GM18951 (cell line): ENCODE data around the gene COX7A2.

ENCODE experiments used
- POLR2A ChIP-seq: IDR thresholded peaks from 4 replicates; pipeline ENCODE4 v1.6.1; 2011; ENCODE audit warnings: mild to moderate bottlenecking; ENCODE audit not compliant: insufficient read length, insufficient read depth; ENCODE audit errors: extremely low read depth
- in situ Hi-C: fragments of 300-500 bp; cut with MboI; formaldehyde crosslinking; loops from one replicate; pipeline ENCODE4 v1.12.0; 2022; ENCODE audit warnings: low sequenced_read_pairs, mixed read lengths, inconsistent platforms; ENCODE audit not compliant: unreplicated experiment

COX7A2 gene

DNA sequence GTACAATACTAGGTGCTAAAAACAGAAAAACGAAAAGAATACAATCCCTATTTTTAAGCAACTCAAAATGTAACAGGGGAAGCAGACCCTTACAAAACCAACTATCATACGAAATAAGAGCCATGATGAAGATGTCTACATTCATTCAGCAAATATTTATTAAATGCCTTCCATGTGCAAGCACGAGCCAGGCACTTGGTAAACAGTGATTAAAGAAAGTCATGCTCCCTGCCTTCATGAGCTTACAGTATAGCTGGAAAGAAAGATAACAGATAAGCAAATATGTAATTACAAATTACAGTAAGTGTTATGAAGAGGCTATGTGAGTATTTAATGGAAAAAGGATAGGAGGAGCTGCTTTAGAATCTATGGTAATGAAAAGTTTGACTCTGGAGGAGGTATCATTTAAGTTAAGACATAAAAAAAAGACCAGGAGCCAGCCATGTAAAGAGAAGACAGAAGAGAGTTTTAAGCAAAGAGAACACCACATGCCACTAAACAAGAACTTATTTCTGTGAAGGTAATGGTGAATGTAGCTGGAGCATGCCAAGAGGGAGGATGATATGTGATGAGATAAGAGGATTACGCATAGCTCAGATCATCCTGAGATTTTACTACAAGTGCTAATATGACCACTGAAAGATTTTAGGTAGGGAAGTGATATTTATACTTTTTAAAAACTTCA lies 19.3 kb upstream of the COX7A2 start:
- no peak for TF ChIP-seq POLR2A
- in situ Hi-C loops = no loop called here

- in situ Hi-C loops = no loop called here
- TF ChIP-seq POLR2A = no peak
These were observed 17.7 kb upstream of the COX7A2 start for GRCh38 chr6:75261299-75261698.

DNA sequence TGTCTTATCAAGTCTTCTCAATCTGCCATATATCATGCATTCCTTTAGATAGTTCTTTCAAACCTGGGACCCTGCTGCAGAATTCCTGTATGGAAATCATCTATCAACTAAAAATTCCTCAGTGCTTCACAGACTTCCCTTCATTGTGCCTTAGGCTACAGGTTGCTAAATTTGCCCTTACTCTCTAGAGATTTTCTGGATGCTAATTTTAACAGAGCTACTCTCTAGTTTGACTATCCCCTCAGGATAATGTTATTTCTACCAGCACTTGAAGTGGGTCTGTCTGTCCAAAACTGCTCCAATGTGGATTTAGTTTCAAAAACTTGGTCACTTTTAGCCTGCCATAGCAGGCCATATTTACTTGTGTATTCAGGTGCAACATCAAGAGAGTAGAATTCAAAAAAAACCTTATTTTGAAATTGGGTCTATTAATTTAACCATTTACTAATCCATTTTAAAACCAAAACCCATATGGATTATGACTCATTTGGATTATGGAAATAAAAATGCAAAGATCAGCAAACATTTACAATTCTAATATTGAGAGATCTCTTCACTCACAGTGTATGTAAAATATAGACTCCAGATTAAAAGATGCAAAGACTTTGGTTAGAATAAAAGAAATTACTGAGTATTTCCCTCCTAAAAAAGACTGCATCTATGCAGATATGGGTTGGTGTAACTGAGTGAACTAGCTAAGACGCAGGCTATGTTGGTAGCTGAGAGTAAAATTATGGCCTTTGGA lies 13.9 kb upstream of the COX7A2 start:
- TF ChIP-seq POLR2A = no peak
- in situ Hi-C loops = no loop called here

DNA sequence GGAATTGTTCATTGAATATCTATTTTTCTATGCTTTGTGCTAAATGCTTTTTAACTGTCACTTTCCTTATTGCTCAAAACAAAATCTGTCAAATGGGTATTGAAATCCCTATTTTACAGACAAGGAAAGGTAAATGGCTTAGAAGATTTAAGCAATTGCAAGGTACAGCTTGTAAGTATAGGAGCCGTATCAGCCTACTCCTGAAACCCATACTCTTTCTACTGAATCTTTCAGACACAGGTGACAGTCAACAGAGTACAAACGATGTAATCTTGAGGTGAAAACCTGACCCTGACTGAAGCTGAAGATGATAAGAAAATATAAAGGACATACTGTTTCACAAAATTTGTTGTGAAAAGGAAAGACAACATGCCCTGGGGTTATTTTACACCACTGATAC lies 7.0 kb upstream of the COX7A2 start:
- in situ Hi-C loops = no loop called here
- no peak for TF ChIP-seq POLR2A

DNA sequence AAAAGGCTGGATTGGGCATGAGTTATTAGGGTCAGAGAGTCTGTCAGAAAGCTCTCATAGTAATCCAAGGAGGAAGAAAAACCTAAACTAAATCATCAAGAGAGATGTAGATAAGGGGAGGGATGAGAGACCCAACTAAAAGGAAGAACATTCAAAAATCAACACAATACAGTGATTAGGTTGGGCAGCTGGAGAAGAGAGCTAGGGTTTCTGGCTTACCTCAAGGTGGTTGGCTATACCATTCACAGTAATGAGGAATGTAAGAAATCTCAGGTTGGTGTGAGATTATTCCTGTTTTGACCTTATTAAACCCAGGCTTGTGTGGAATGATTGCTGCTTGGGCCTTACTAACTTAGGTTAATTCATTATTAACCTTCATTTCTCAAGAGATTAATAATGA lies 6.2 kb upstream of the COX7A2 start:
- no peak for TF ChIP-seq POLR2A
- in situ Hi-C loops = no loop called here

GRCh38 chr6:75246386-75246785 lies 2.8 kb upstream of the COX7A2 start:
- in situ Hi-C loops = no loop called here
- TF ChIP-seq POLR2A = no peak

GRCh38 chr6:75244063-75244584 lies 523 bp upstream of the COX7A2 start:
- no peak for TF ChIP-seq POLR2A
- in situ Hi-C loops = no loop called here

DNA sequence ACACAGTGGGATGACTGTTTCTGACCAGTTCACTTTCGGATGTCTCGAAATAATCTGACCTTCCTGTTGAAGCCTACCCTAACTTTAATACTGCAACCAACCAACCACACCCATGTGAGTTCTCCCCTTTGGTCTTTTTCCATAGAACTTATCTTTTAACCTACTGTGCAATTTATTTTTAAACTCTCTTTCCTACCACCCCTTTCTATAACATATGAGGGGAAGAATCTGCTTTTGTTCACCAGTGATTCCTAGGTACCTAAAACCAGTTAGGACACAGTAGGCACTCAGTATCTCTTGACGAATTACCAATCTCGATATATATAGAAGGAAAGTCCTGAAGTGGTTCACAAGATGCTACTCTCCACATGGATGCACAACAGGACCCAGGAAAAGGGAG lies 7.0 kb downstream of the COX7A2 start:
- in situ Hi-C loops = no loop called here
- no peak for TF ChIP-seq POLR2A

- no peak for TF ChIP-seq POLR2A
- in situ Hi-C loops = no loop called here
These were observed 8.3 kb downstream of the COX7A2 start for GRCh38 chr6:75235271-75235670.

DNA sequence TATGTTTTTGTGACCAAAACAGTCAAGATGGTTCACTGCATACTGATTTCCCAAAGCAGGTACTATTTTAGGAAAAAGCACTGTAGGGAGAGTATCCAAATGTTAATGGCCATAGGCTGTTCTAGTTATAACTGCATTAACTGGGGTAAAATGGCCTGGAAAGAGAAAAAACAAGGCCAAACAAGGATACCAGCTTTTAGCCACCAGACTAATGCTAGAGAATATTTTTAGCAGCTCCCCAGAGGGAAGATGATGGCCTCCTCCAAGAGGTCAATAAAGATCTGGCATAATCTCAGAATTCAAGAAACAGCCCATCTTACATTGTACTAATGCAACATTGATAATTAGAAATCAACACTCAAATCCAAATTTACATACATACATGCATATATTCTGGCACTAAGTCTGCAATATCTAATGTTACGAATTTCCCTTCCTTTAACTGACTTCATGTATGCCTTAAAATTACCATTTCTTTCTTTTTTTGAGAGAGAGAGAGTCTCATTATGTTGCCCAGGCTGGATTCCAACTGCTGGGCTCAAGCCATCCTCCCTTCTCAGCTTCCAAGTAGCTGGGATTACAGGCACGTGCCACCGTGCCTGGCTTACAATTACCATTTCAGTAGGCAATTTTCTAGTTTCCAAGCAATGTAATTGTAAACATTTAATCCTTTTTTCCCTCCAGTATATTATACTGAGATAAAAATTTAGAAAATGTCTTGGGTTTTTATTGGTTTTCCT lies 9.3 kb downstream of the COX7A2 start:
- in situ Hi-C loops = no loop called here
- no peak for TF ChIP-seq POLR2A

DNA sequence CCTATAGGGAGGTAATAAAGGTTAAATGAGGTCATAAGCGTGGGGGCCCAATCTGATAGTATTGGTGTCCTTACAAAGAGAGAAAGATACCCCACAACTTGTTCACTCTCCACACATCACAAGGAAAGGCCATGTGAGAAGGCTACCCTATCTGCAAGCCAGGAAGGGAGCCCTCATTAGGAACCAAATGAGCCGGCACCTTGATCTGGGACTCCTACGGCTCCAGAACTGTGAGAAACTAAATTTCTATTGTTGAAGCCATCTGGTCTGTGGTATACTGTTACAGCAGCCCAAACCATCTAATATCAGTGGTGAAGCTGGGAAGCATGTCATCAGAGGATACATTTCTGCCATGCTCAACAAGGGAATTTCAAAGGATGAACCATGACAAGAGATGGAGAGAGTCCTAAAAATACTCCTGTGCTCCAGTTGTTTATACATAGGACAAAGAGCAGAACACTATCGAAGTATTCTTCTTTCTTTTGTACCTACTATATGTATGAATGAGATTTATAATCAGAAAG lies 10.4 kb downstream of the COX7A2 start:
- in situ Hi-C loops = no loop called here
- no peak for TF ChIP-seq POLR2A

DNA sequence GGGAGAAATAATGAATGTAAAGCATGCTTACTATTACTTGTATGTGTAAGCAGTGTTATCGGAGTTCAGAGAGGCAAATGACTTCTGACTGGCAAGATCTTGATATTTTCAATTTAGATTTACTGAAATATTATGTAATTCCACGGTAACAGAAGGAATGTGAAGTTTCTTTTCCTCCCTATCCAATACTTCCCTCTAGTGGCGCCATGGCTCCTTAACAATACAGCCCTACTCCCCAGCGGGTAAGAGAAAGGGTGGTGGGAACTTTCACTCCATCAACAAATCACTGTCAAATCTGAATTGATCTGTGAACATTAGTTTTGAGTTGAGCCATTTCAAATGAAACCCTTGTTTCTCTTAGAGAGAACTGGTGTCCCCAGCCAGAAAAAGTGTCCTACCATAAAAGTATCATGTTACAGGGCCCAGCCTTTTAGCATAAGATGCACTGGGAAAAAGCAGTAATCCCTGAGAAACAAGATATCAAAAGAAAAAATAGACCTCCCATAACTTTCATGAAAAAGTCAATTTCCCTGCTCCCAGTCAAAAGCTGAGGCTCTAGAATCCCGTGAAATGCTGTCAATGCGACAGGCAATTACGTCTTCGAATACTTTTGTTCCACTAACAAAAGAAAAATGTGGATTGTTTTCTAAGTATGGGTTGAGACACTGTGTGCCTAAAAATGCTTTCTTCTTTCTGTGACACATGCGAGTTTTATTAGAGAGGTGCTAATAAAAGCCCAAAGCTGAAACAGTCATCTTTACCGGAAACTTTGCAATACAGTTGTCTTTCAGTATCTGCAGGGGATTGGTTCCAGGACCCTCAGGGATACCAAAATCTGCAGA lies 12.9 kb downstream of the COX7A2 start:
- no peak for TF ChIP-seq POLR2A
- in situ Hi-C loops = no loop called here
